OCI-LY1 (cell line): ENCODE data around the gene ZNF791.
"Not testable (repeated sequence)": the region's sequence is repeated elsewhere in the genome, so short reads cannot be mapped to it uniquely, and the experiment has no call there.

ENCODE experiments used
- H2AFZ ChIP-seq: fragments of 200-600 bp; sonication (generic), shearing (Covaris generic); 2 replicates; pipeline ENCODE4 v1.6.0; 2014; ENCODE audit warnings: antibody characterized with exemption, mild to moderate bottlenecking, low read length
- H3F3A ChIP-seq: fragments of 200-600 bp; sonication (generic), shearing (Covaris generic); 2 replicates; pipeline ENCODE4 v1.6.0; 2014; ENCODE audit warnings: mild to moderate bottlenecking, antibody characterized with exemption, low read length, moderate library complexity; ENCODE audit not compliant: insufficient read depth
- H3K27ac ChIP-seq: fragments of 200-600 bp; sonication (generic); 2 replicates; pipeline ENCODE4 v1.5.1; 2014; ENCODE audit warnings: low read length, mixed run types, mild to moderate bottlenecking, low read depth; ENCODE audit not compliant: poor library complexity, severe bottlenecking
- H3K27me3 ChIP-seq: fragments of 200-600 bp; sonication (generic); 2 replicates; pipeline ENCODE4 v1.6.0; 2014; ENCODE audit warnings: antibody characterized with exemption, mild to moderate bottlenecking, low read length, moderate library complexity; ENCODE audit not compliant: insufficient read depth
- H3K36me3 ChIP-seq: fragments of 200-600 bp; sonication (generic); 2 replicates; pipeline ENCODE4 v1.6.1; 2014; ENCODE audit warnings: mild to moderate bottlenecking, antibody characterized with exemption, low read length, moderate library complexity, mixed read lengths; ENCODE audit not compliant: insufficient read depth
- H3K4me1 ChIP-seq: fragments of 200-600 bp; sonication (generic); 2 replicates; pipeline ENCODE4 v1.5.1; 2014; ENCODE audit warnings: mild to moderate bottlenecking, low read length, moderate library complexity; ENCODE audit not compliant: insufficient read depth, severe bottlenecking
- H3K4me2 ChIP-seq: fragments of 200-600 bp; sonication (generic), shearing (Covaris generic); 2 replicates; pipeline ENCODE4 v1.6.1; 2014; ENCODE audit warnings: low read length
- H3K4me3 ChIP-seq: fragments of 200-600 bp; sonication (generic); 2 replicates; pipeline ENCODE4 v1.5.1; 2014; ENCODE audit warnings: low read length, low read depth, mild to moderate bottlenecking, mixed read lengths; ENCODE audit not compliant: poor library complexity, severe bottlenecking
- H3K79me2 ChIP-seq: fragments of 200-600 bp; shearing (Covaris generic); 2 replicates; pipeline ENCODE4 v1.6.1; 2016; ENCODE audit warnings: mixed run types, low read length, mixed read lengths; ENCODE audit not compliant: insufficient read depth
- H3K9ac ChIP-seq: fragments of 200-600 bp; sonication (generic), shearing (Covaris generic); 2 replicates; pipeline ENCODE4 v1.6.1; 2014; ENCODE audit warnings: mild to moderate bottlenecking, low read length, mixed read lengths
- H3K9me2 ChIP-seq: fragments of 200-600 bp; sonication (generic), shearing (Covaris generic); 2 replicates; pipeline ENCODE4 v1.6.1; 2014; ENCODE audit warnings: low read depth, mild to moderate bottlenecking, low read length, mixed read lengths
- H3K9me3 ChIP-seq: fragments of 200-600 bp; shearing (Covaris generic); 2 replicates; pipeline ENCODE4 v1.6.1; 2014; ENCODE audit warnings: low read length, mixed read lengths
- H4K20me1 ChIP-seq: fragments of 200-600 bp; sonication (generic), shearing (Covaris generic); 2 replicates; pipeline ENCODE4 v1.6.0; 2016; ENCODE audit warnings: mild to moderate bottlenecking, low read length; ENCODE audit not compliant: insufficient read depth
- CTCF ChIP-seq: fragments of 200-600 bp; sonication (generic), shearing (Covaris generic); IDR thresholded peaks from 2 replicates; pipeline ENCODE4 v1.5.1; 2017; ENCODE audit warnings: mild to moderate bottlenecking, antibody characterized with exemption, low read length, moderate library complexity, mixed read lengths
- EZH2 ChIP-seq: fragments of 200-600 bp; sonication (generic), shearing (Covaris generic); IDR thresholded peaks from 2 replicates; pipeline ENCODE4 v1.8.0; 2017; ENCODE audit warnings: borderline replicate concordance, mixed run types, mild to moderate bottlenecking, antibody characterized with exemption, low read length, moderate library complexity, mixed read lengths

Gene ZNF791

GRCh38 chr19:12617646-12618045, 6.9 kb downstream of the ZNF791 start:
- no peak overlapping the region for H3K27ac ChIP-seq
- no peaks in the 10 kb centered on the region for H3F3A ChIP-seq
- no peak overlapping the region for H3K4me3 ChIP-seq
- no peak overlapping the region for H3K9ac ChIP-seq
- no peaks in the 10 kb centered on the region for H3K27me3 ChIP-seq
- 0 out of 2 replicates have a peak, but pooled peaks cover 5% of the 10 kb centered on the region for H3K9me3 ChIP-seq
- no peaks in the 10 kb centered on the region for H3K9me2 ChIP-seq
- TF ChIP-seq CTCF (no peak), EZH2 (no peak)
- H3K36me3 ChIP-seq = peaks cover 29% of the 10 kb centered on the region
- H3K4me1 ChIP-seq = peaks cover 17% of the 10 kb centered on the region
- no peak overlapping the region for H3K4me2 ChIP-seq
- H3K79me2 ChIP-seq = peaks cover 15% of the 10 kb centered on the region
- H2AFZ ChIP-seq = no peak overlapping the region
- no peaks in the 10 kb centered on the region for H4K20me1 ChIP-seq

GRCh38 chr19:12621253-12622024, 10.7 kb downstream of the ZNF791 start:
- H3K79me2 ChIP-seq = peaks cover 15% of the 10 kb centered on the region
- not testable (repeated sequence) for H3F3A ChIP-seq, H3K4me3 ChIP-seq, H2AFZ ChIP-seq, H3K9me3 ChIP-seq, H3K9me2 ChIP-seq, H3K9ac ChIP-seq, H3K4me2 ChIP-seq, H4K20me1 ChIP-seq, H3K27me3 ChIP-seq, H3K4me1 ChIP-seq, H3K27ac ChIP-seq
- H3K36me3 ChIP-seq = peaks cover 46% of the 10 kb centered on the region

GRCh38 chr19:12623361-12624031, 12.8 kb downstream of the ZNF791 start:
- no peak for TF ChIP-seq EZH2
- no peak for TF ChIP-seq CTCF
- Histone ChIP-seq H3F3A (no peaks in the 10 kb centered on the region), H3K9me3 (peaks cover 16% of the 10 kb centered on the region), H3K4me1 (no peaks in the 10 kb centered on the region), H4K20me1 (no peaks in the 10 kb centered on the region), H3K27me3 (no peaks in the 10 kb centered on the region), H3K4me3 (no peak overlapping the region), H3K9ac (no peak overlapping the region), H2AFZ (no peak overlapping the region), H3K79me2 (no peaks in the 10 kb centered on the region), H3K9me2 (no peaks in the 10 kb centered on the region), H3K36me3 (peaks cover 54% of the 10 kb centered on the region), H3K4me2 (no peak overlapping the region), H3K27ac (no peak overlapping the region)
